Pancreas (tissue), 10 donors: Measurements from ENCODE around the gene TNS3. TPM values are rescaled to one million over a fixed set of nuclear protein-coding genes. Genes with fewer than 3 reads are reported as not detected.

Experiments used
- ATAC-seq, 4 donors: fragments of 200-7000 bp; cut with Tn5 transposase; one replicate each; pipeline versions ENCODE4 v1.8.0 to v1.9.1; 2020; ENCODE audit warnings: mild to moderate bottlenecking in 4 of 4, moderate library complexity in 4 of 4
- DNase-seq, 6 donors: peaks; one replicate each; pipeline ENCODE4 v3.0.0-alpha.2; 2020
- FAIRE-seq: peaks from 2 replicates; lab custom pipeline; 2012; peaks lifted over from hg19 to GRCh38; lab: Jason Lieb, UNC
- H3K27ac ChIP-seq, 4 donors: fragments of 200-600 bp; sonication (generic); 1 replicate in 3 of 4; 2 replicates in 1 of 4; pipeline versions ENCODE4 v1.5.0 to v1.8.0; 2020
- H3K27me3 ChIP-seq, 4 donors: fragments of 200-600 bp; one replicate each; pipeline ENCODE4 v1.8.0; 2021
- H3K36me3 ChIP-seq, 3 donors: fragments of 200-600 bp; sonication (generic) in 1 of 3; one replicate each; pipeline versions ENCODE4 v1.5.0 to v1.8.0; 2020 to 2021
- H3K4me1 ChIP-seq, 3 donors: fragments of 200-600 bp; one replicate each; pipeline ENCODE4 v1.8.0; 2021
- H3K4me3 ChIP-seq, 4 donors: fragments of 200-600 bp; sonication (generic) in 2 of 4; one replicate each; pipeline versions ENCODE4 v1.5.0 to v1.8.0; 2020 to 2021
- H3K9me3 ChIP-seq, 4 donors: fragments of 200-600 bp; one replicate each; pipeline ENCODE4 v1.8.0; 2021
- CTCF ChIP-seq, 4 donors: fragments of 200-600 bp; sonication (generic) in 3 of 4; IDR thresholded peaks; one replicate each; pipeline versions ENCODE4 v1.5.0 to v1.8.0; 2021; ENCODE audit warnings: antibody characterized with exemption in 4 of 4
- WGBS, 2 donors: extraction: QIAGEN DNeasy Blood & Tissue Kit; methylation state at CpG; one replicate each; pipeline ENCODE4 v1.1.7; 2013; 5-methylcytosine and 5-hydroxymethylcytosine counted together
- intact Hi-C, 3 donors: fragments of 100-400 bp; cut with DNase I; formaldehyde crosslinking; loops; one replicate each; pipeline versions ENCODE4 v1.11.1 to v1.14.2; 2022
- polyA plus RNA-seq, 2 donors: library from polyadenylated mRNA; stranded (reverse); fragments of 200-250 nt; gene quantifications; one replicate each; pipeline ENCODE4 v1.2.3, GENCODE V29; 2013
- total RNA-seq, 6 donors: library from RNA; stranded (reverse); fragmentation: NEBNext Ultra II Directional in 4 of 6; extraction: Animal tissue kit (Norgen Biotek cat#: 25700) in 4 of 6; gene quantifications; one replicate each; pipeline versions ENCODE4 v1.2.1 to v1.2.4, GENCODE V29; 2021 to 2023
- donor health status: healthy with polysubstance abuse.
- donor health status: DM: no; HTN: no; CAD: no; lungs with moderate emphysema.
- donor health status: DM: no; HTN: no; CAD: no.
- donor health status: control.
- donor health status: control.
- donor health status: Bipolar disorder and iron deficiency.
- donor health status: DM: yes; HTN: yes; CAD: no.
- donor health status: DM: no; HTN: no; CAD: no.
- donor health status: DM: no; HTN: no; CAD: no.
- donor health status: DM: yes; HTN: yes; CAD: no.

The TNS3 gene
- total and polyA plus RNA-seq, 8 donors = 28.0 to 125 (median 91.2) TPM

DNA sequence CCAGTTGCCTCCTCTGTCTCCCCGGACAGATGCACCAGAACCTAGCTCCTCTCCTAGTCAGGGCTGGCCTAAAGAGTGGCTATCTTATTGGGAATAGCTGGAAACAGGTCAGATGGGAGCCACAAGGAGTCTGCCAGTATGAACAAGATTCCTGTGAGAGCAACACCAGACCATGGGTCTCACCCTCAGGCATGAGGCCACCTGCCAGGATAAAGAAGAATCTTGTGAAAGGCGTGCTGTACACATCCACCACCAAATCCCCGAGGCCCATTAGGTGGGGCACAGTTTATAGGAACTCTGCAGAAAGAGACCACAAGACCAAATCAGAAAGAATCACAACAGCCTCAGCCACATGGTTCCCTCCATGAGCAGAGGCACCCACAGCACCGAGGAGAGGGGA, 325.9 kb downstream of the TNS3 start:
- ATAC-seq (no peak), DNase-seq (no peak), FAIRE-seq (no peak)
- no peaks in the 10 kb centered on the region for H3K27me3 ChIP-seq
- H3K36me3 ChIP-seq = no peaks in the 10 kb centered on the region
- intact Hi-C loops = loop anchor here in 1 of 3 donors (10.0 kb wide), 1 partner anchor 1341 kb away; no protein-coding TSS in a partner anchor
- H3K4me3 ChIP-seq = no peak overlapping the region
- H3K9me3 ChIP-seq = no peaks in the 10 kb centered on the region
- H3K27ac ChIP-seq = no peak overlapping the region
- H3K4me1 ChIP-seq = peaks cover 0 to 8% (median 0%) of the 10 kb centered on the region in 3 donors
- TF ChIP-seq CTCF (IDR thresholded peaks at IDR 0.05) = no peak
- WGBS, 2 donors = 55 to 70% methylated on average over 4 of the region's 4 CpGs

DNA sequence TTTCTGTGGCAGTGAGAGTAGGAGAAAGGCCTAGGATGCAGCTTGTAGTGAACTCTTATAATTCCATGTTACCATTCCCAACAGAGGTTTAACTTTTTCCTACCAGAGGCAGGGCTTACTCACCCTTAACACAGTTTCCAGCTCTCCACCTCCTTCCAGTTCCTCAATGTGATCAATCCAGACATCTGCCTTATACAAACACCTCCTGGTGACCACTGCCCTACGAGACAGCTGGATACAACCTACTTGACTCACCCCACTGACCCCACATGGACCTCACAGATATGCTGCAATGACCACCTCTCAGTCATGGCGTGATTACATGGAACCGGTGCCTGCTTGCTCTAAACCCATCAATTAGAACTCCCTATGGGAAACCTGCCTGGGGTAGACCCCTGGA, 326.5 kb downstream of the TNS3 start:
- H3K4me3 ChIP-seq = no peak overlapping the region
- H3K9me3 ChIP-seq = no peaks in the 10 kb centered on the region
- 83 to 89% methylated on average over 3 of the region's 3 CpGs for WGBS, 2 donors
- no peaks in the 10 kb centered on the region for H3K36me3 ChIP-seq
- H3K27me3 ChIP-seq = no peaks in the 10 kb centered on the region
- H3K4me1 ChIP-seq = peaks cover 0 to 8% (median 0%) of the 10 kb centered on the region in 3 donors
- FAIRE-seq = no peak
- no peak for ATAC-seq
- no peak overlapping the region for H3K27ac ChIP-seq
- TF ChIP-seq CTCF (IDR thresholded peaks at IDR 0.05) = no peak
- DNase-seq = no peak
- intact Hi-C loops = loop anchor here in 1 of 3 donors (10.0 kb wide), 1 partner anchor 1341 kb away; no protein-coding TSS in a partner anchor

- Histone ChIP-seq H3K9me3 (no peaks in the 10 kb centered on the region), H3K36me3 (no peaks in the 10 kb centered on the region), H3K27ac (no peak overlapping the region), H3K27me3 (no peaks in the 10 kb centered on the region), H3K4me1 (peaks cover 0 to 8% (median 0%) of the 10 kb centered on the region in 3 donors), H3K4me3 (no peak overlapping the region)
- intact Hi-C loops = loop anchor here in 1 of 3 donors (10.0 kb wide), 1 partner anchor 1340 kb away; no protein-coding TSS in a partner anchor
- 66 to 67% methylated on average over 7 of the region's 7 CpGs for WGBS, 2 donors
- peak in 3 of 4 donors; percentile 11 to 15 (median 14) for ATAC-seq
- TF ChIP-seq CTCF (IDR thresholded peaks at IDR 0.05) = no peak
- DNase-seq = no peak
- FAIRE-seq = no peak
Observed at GRCh38 chr7:47255007-47255406, 326.9 kb downstream of the TNS3 start.

DNA sequence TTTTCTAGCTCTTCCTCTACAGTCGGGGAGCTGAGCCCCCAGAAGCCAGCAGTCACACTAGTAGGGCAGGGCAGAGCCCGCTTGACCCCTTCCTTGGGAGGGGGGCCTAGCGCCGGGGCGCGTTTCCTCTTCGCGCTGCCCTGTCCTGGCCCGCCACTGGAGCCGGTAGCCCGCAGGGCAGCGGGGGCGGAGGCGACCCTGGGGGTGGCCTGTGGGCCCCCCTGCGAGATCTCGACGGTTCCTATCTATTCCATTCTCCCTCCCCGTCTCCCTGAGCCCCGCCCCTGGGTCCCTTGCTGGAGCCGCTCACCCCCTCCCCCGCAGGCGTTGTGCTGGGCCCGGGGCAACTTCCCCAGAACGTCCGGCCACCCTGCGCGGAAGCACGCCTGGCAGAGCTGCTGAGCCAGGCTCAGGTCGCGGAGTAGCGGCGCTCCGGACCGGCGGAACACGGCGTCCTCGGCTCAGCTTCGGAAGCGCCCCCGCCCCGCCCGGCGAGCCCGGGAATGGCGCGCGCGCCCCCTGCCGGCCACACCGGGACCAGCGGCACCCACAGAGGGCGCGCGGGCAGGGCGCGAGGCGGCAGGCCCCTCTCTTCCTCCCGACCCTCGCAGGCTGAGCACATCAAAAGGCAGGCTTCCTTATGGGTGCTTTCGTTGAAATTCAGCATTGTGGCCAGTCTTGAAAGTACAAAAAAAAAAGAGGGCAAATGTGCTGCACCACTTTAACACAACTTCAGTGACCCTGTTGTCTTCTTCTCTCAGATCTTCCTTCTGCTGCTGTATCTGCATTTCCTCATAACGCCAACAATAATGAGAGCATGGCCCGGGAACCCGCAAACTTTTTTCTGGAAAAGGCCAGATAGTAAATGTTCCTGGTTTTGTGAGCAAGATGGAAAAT, 327.6 kb downstream of the TNS3 start:
- Histone ChIP-seq H3K36me3 (no peaks in the 10 kb centered on the region), H3K4me3 (peak overlapping the region; percentile 51 to 71 (median 56)), H3K27ac (peak overlapping the region; percentile 45 to 74 (median 66)), H3K27me3 (no peaks in the 10 kb centered on the region), H3K4me1 (peaks cover 0 to 8% (median 0%) of the 10 kb centered on the region in 3 donors), H3K9me3 (no peaks in the 10 kb centered on the region)
- TF ChIP-seq CTCF (IDR thresholded peaks at IDR 0.05) = peak; percentile 95 to 99 (median 96)
- DNase-seq (peak; percentile 76 to 94 (median 85)), FAIRE-seq (no peak), ATAC-seq (peak; percentile 93 to 97 (median 95))
- 0 to 2% methylated on average over 57 to 64 of the region's 64 CpGs for WGBS, 2 donors
- intact Hi-C loops = loop anchor here in 1 of 3 donors (10.0 kb wide), 1 partner anchor 1340 kb away; no protein-coding TSS in a partner anchor
